K562 (cell line): ENCODE data around the gene WFIKKN2. TPM values are rescaled to one million over a fixed set of nuclear protein-coding genes. Genes with fewer than 3 reads are reported as not detected.
A peak's percentile ranks its signal among the peaks of the same experiment; 100 is the strongest.

Source experiments
- ATAC-seq: fragments of 200-7000 bp; cut with Tn5 transposase; 3 replicates; pipeline ENCODE4 v1.9.1; 2020; ENCODE audit warnings: moderate library complexity
- BruUV-seq: library from RNA; stranded (reverse); fragments of 400-500 nt; replicated peaks from 2 replicates; lab custom pipeline; 2021; lab: Mats Ljungman, UMichigan
- CTCF ChIA-PET: fragments of 300-600 bp; formaldehyde crosslinking; extraction: SDS; loops from one replicate; lab custom pipeline; 2021; ENCODE audit warnings: low intra/inter-chr PET ratio; lab: Yijun Ruan, JAX
- POLR2A ChIA-PET: fragments of 300-600, 350-650 bp; sonication (Branson Sonifier 250); formaldehyde crosslinking; extraction: SDS; loops from one replicate; lab custom pipeline; 2021; ENCODE audit warnings: antibody characterized with exemption, inconsistent platforms; lab: Yijun Ruan, JAX
- DNase-seq, 4 experiments: peaks; one replicate each; pipeline versions ENCODE4 v3.0.0 to v3.0.0-alpha.2; 2011 to 2018; ENCODE audit warnings: low spot score in 3 of 4, mixed read lengths in 3 of 4; ENCODE audit errors: extremely low read depth in 1 of 4
- FAIRE-seq: peaks from 2 replicates; lab custom pipeline; 2011; peaks lifted over from hg19 to GRCh38; lab: Jason Lieb, UNC
- H2AFZ ChIP-seq: 2 replicates; pipeline ENCODE4 v1.6.0; 2011; ENCODE audit warnings: low read depth, low read length, control low read depth, inconsistent platforms
- H3K27ac ChIP-seq: fragments of 200-600 bp; 3 replicates; pipeline ENCODE4 v1.8.0; 2011; ENCODE audit warnings: low read depth, mild to moderate bottlenecking, control low read depth, inconsistent platforms, low read length, moderate library complexity, mixed read lengths; ENCODE audit errors: extremely low read depth
- H3K27me3 ChIP-seq, 2 experiments: fragments of 300-600 bp in 1 of 2; 2 replicates in 1 of 2; 3 replicates in 1 of 2; pipeline versions ENCODE4 v1.6.0 to v1.8.0; 2011; ENCODE audit warnings: inconsistent platforms in 2 of 2, low read length in 2 of 2, mild to moderate bottlenecking in 1 of 2, mixed read lengths in 1 of 2, moderate library complexity in 1 of 2; ENCODE audit not compliant: control insufficient read depth in 2 of 2, insufficient read depth in 2 of 2
- H3K36me3 ChIP-seq: fragments of 300-600 bp; 3 replicates; pipeline ENCODE4 v1.8.0; 2011; ENCODE audit warnings: mild to moderate bottlenecking, low read length, inconsistent platforms; ENCODE audit not compliant: control insufficient read depth, insufficient read depth
- H3K4me1 ChIP-seq, 2 experiments: fragments of 200-600 bp in 1 of 2; replicated peaks in 1 of 2; 2 replicates in 1 of 2; 3 replicates in 1 of 2; pipeline versions ENCODE4 v1.5.1 to v1.8.0; 2011; ENCODE audit warnings: inconsistent platforms in 2 of 2, low read length in 2 of 2, mild to moderate bottlenecking in 1 of 2, mixed read lengths in 1 of 2, moderate library complexity in 1 of 2; ENCODE audit not compliant: control insufficient read depth in 2 of 2, insufficient read depth in 2 of 2
- H3K4me2 ChIP-seq: 2 replicates; pipeline ENCODE4 v1.6.1; 2011; ENCODE audit warnings: low read length, control low read depth, inconsistent platforms, mixed read lengths; ENCODE audit not compliant: insufficient read depth
- H3K4me3 ChIP-seq: fragments of 200-600 bp; sonication (generic), shearing (Covaris generic); 2 replicates; pipeline ENCODE4 v1.5.1; 2016; ENCODE audit warnings: control low read depth, inconsistent platforms
- H3K79me2 ChIP-seq: fragments of 200-600 bp; 3 replicates; pipeline ENCODE4 v1.8.0; 2011; ENCODE audit warnings: low read length, inconsistent platforms; ENCODE audit not compliant: control insufficient read depth, insufficient read depth
- H3K9ac ChIP-seq, 2 experiments: 2 replicates each; pipeline versions ENCODE4 v1.6.0 to v1.6.1; 2011; ENCODE audit warnings: low read depth in 2 of 2, low read length in 2 of 2, control low read depth in 1 of 2, inconsistent platforms in 1 of 2, mild to moderate bottlenecking in 1 of 2, mixed read lengths in 1 of 2; ENCODE audit not compliant: insufficient read depth in 1 of 2
- H3K9me1 ChIP-seq: one replicate; pipeline ENCODE4 v1.6.0; 2011; ENCODE audit warnings: inconsistent platforms, mild to moderate bottlenecking, low read length, moderate library complexity; ENCODE audit not compliant: control insufficient read depth, insufficient read depth
- H3K9me3 ChIP-seq: replicated peaks from 2 replicates; pipeline ENCODE4 v1.5.1; 2011; ENCODE audit warnings: low read depth, low read length, inconsistent platforms; ENCODE audit not compliant: control insufficient read depth, insufficient read depth
- H4K20me1 ChIP-seq: replicated peaks from 2 replicates; pipeline ENCODE4 v1.6.1; 2011; ENCODE audit warnings: low read length, inconsistent platforms, mixed read lengths; ENCODE audit not compliant: control insufficient read depth, insufficient read depth
- ARNT ChIP-seq, 2 experiments: fragments of 450-650 bp; IDR thresholded peaks; 2 replicates each; pipeline ENCODE4 v1.6.1; 2016; ENCODE audit warnings: mild to moderate bottlenecking in 1 of 2
- KDM1A ChIP-seq, 2 experiments: fragments of 450-650 bp; IDR thresholded peaks; 2 replicates each; pipeline ENCODE4 v1.6.1; 2016; ENCODE audit warnings: mild to moderate bottlenecking in 2 of 2
- POLR2H ChIP-seq: IDR thresholded peaks from 2 replicates; pipeline ENCODE4 v1.6.1; 2016; ENCODE audit warnings: missing genetic modification characterization, low read depth, mild to moderate bottlenecking, control low read depth, missing compliant biosample characterization, moderate library complexity
- SRSF1 ChIP-seq: fragments of 200-400 bp; formaldehyde crosslinking; IDR thresholded peaks from 2 replicates; pipeline ENCODE4 v1.6.1; 2017; ENCODE audit warnings: mild to moderate bottlenecking, low read depth, low read length, moderate library complexity
- WGBS: fragments of 100-300 bp; shearing (Covaris generic); methylation state at CpG from one replicate; pipeline ENCODE4 v1.1.6; 2016; ENCODE audit warnings: low coverage, mixed read lengths; ENCODE audit not compliant: insufficient coverage; ENCODE audit errors: missing lambda C conversion rate; 5-methylcytosine and 5-hydroxymethylcytosine counted together
- in situ Hi-C: fragments of 300-500 bp; cut with MboI; formaldehyde crosslinking; loops from 4 replicates; pipeline ENCODE4 v1.15.0; 2018; ENCODE audit warnings: inconsistent platforms, mixed read lengths
- intact Hi-C: fragments of 100-400 bp; cut with micrococcal nuclease; formaldehyde crosslinking; loops from 2 replicates; pipeline ENCODE4 v1.14.2; 2022
- polyA plus RNA-seq, 8 experiments: library from polyadenylated mRNA; depleted of rRNA in 4 of 8; stranded (reverse) in 5 of 8; unstranded in 3 of 8; fragments of >200 nt; fragmentation: Nextera tagmentation in 2 of 8; fragmentation: Illumina TruSeq in 1 of 8; extraction: Ambion mirVana in 2 of 8; extraction: Trizol in 1 of 8; gene quantifications; 2 replicates each; pipeline versions ENCODE4 v1.2.1 to v1.2.3, GENCODE V29; 2011 to 2014; ENCODE audit warnings: inconsistent platforms in 1 of 8, missing spikeins in 1 of 8
- total RNA-seq, 7 experiments: library from RNA; depleted of rRNA in 6 of 7; stranded (reverse); fragments of >200 nt in 6 of 7; fragmentation: Illumina TruSeq in 2 of 7; extraction: Trizol in 2 of 7; gene quantifications; 2 replicates each; pipeline versions ENCODE4 v1.2.1 to v1.2.3, GENCODE V29; 2011 to 2021; ENCODE audit warnings: low replicate concordance in 1 of 7

The WFIKKN2 gene
- total and polyA plus RNA-seq, 9 of the 15 experiments (the other 6 are each of a cell fraction or from before 2014, with no cell fraction given): 0.07 TPM; not detected in 8

- no peak for TF ChIP-seq POLR2H
Measured at GRCh38 chr17:50879086-50879485, 43.7 kb downstream of the WFIKKN2 start (continued).

- intact Hi-C loops (no loop called here), in situ Hi-C loops (no loop called here)
- POLR2A ChIA-PET: no interaction called here
- H3K9me1 ChIP-seq: no peaks in the 10 kb centered on the region
- WGBS: 57% methylated on average over 2 of the region's 2 CpGs
- FAIRE-seq (no peak), ATAC-seq (no peak), DNase-seq (no peak)
- H3K4me1 ChIP-seq: peaks cover 17 to 19% of the 10 kb centered on the region in 2 experiments; a peak in 3 of 5 replicates
- CTCF ChIA-PET: no interaction called here
- no peak overlapping the region for H3K27ac ChIP-seq
- H3K27me3 ChIP-seq: no peaks in the 10 kb centered on the region
- no peak overlapping the region for H3K4me3 ChIP-seq
- H3K9me3 ChIP-seq: peaks cover 3% of the 10 kb centered on the region
- H3K79me2 ChIP-seq: no peaks in the 10 kb centered on the region
- TF ChIP-seq ARNT (IDR thresholded peaks at IDR 0.05): no peak
- TF ChIP-seq KDM1A (IDR thresholded peaks at IDR 0.05): 0 out of 4 replicates have a peak, but pooled peaks of 1 of the 2 experiments have one; percentile 13
- TF ChIP-seq, all 486 proteins: peak for 1
- Histone ChIP-seq H3K9ac (no peak overlapping the region), H3K36me3 (no peaks in the 10 kb centered on the region), H3K4me2 (no peak overlapping the region), H4K20me1 (no peaks in the 10 kb centered on the region), H2AFZ (no peak overlapping the region)
- BruUV-seq: no TSS peak
Measured at GRCh38 chr17:50881182-50881581, 45.8 kb downstream of the WFIKKN2 start.

GRCh38 chr17:50882851-50883250 is 47.5 kb downstream of the WFIKKN2 start:
- POLR2A ChIA-PET: interaction anchor here (0.6 to 3.1 kb wide), 2 partner anchors 17 to 74 kb away, joined by 3 to 48 read pairs; partner anchors contain the start of gene TOB1
- Histone ChIP-seq H4K20me1 (no peaks in the 10 kb centered on the region), H3K4me2 (no peak overlapping the region), H3K9me1 (no peaks in the 10 kb centered on the region), H3K4me1 (peaks cover 19 to 23% of the 10 kb centered on the region in 2 experiments; a peak in 4 of 5 replicates), H3K9me3 (peaks cover 3% of the 10 kb centered on the region), H3K27ac (no peak overlapping the region), H3K9ac (peak overlapping the region in 1 of 2 experiments; percentile 78; a peak in 2 of 4 replicates), H2AFZ (no peak overlapping the region), H3K27me3 (no peaks in the 10 kb centered on the region), H3K36me3 (no peaks in the 10 kb centered on the region), H3K79me2 (no peaks in the 10 kb centered on the region), H3K4me3 (no peak overlapping the region)
- ATAC-seq (no peak), FAIRE-seq (no peak), DNase-seq (no peak)
- in situ Hi-C loops (no loop called here), intact Hi-C loops (no loop called here)
- BruUV-seq: no TSS peak
- CTCF ChIA-PET: no interaction called here
- WGBS: 82% methylated on average over 7 of the region's 7 CpGs
- no peak for TF ChIP-seq SRSF1
